ENCODE data around the gene VPS37B.
A peak's percentile ranks its signal among the peaks of the same experiment; 100 is the strongest.

The VPS37B gene

GRCh38 chr12:122932207-122932606 is 36.3 kb upstream of the VPS37B start (continued):
- TF ChIP-seq CTCF (tag by site-specific recombination; IDR thresholded peaks at IDR 0.05) (no peak), ZNF239 (tag by site-specific recombination; IDR thresholded peaks at IDR 0.05) (no peak), ZNF133 (tag by site-specific recombination; IDR thresholded peaks at IDR 0.05) (no peak), ZNF324 (tag by site-specific recombination; IDR thresholded peaks at IDR 0.05) (no peak)

GRCh38 chr12:122929812-122930211 is 33.9 kb upstream of the VPS37B start:
- H3K36me3 ChIP-seq (ENCODE audit: control insufficient read depth in 2 of 2, insufficient read depth in 1 of 2, low read length in 2 of 2), result peaks cover 0 to 13% of the 10 kb centered on the region in 2 experiments; a peak in 2 of 3 replicates
- no peak overlapping the region for H3K4me3 ChIP-seq (ENCODE audit: low read depth, low read length)
- ChIA-PET POLR2A (interaction anchor here (0.6 to 0.7 kb wide), 2 partner anchors 32 to 198 kb away, joined by 3 to 4 read pairs; no protein-coding TSS in a partner anchor), CTCF (interaction anchor here (0.6 kb wide), 1 partner anchor 70 kb away, joined by 3 read pairs; no protein-coding TSS in a partner anchor)
- TF ChIP-seq GLIS2 (tag by site-specific recombination; IDR thresholded peaks at IDR 0.05) (0 out of 2 replicates have a peak, but pooled peaks have one; percentile 15), SCRT1 (tag by site-specific recombination; IDR thresholded peaks at IDR 0.05; ENCODE audit: borderline replicate concordance) (no peak)
- no peaks in the 10 kb centered on the region for H3K9me3 ChIP-seq (ENCODE audit: control insufficient read depth, insufficient read depth, low read depth, low read length)
- no peaks in the 10 kb centered on the region for H3K4me1 ChIP-seq (ENCODE audit: control insufficient read depth, insufficient read depth, low read length)
- H3K27ac ChIP-seq (ENCODE audit: extremely low read depth, low read depth, low read length), result no peak overlapping the region

- TF ChIP-seq ZNF664 (tag by site-specific recombination; IDR thresholded peaks at IDR 0.05), result no peak
- TF ChIP-seq ZBTB26 (tag by site-specific recombination; optimal IDR thresholded peaks at IDR 0.05), result no peak
- no peak for TF ChIP-seq WT1 (tag by site-specific recombination; IDR thresholded peaks at IDR 0.05)
- no peak for TF ChIP-seq ZBTB49 (tag by site-specific recombination; IDR thresholded peaks at IDR 0.05; ENCODE audit: low read depth)
- TF ChIP-seq KLF1 (tag by site-specific recombination; IDR thresholded peaks at IDR 0.05), result no peak
- TF ChIP-seq ZNF202 (tag by site-specific recombination; IDR thresholded peaks at IDR 0.05; ENCODE audit: borderline replicate concordance), result no peak
- TF ChIP-seq IKZF3 (tag by site-specific recombination; IDR thresholded peaks at IDR 0.05), result no peak
- no peak for TF ChIP-seq ZNF335 (tag by site-specific recombination; conservative IDR thresholded peaks at IDR 0.05)
- no peak for TF ChIP-seq ZNF184 (tag by site-specific recombination; IDR thresholded peaks at IDR 0.05)
- TF ChIP-seq ZNF558 (tag by site-specific recombination; IDR thresholded peaks at IDR 0.05), result no peak
- no peak for TF ChIP-seq ZNF521 (tag by site-specific recombination; IDR thresholded peaks at IDR 0.05)
- Histone ChIP-seq H3K36me3 (ENCODE audit: control insufficient read depth in 2 of 2, insufficient read depth in 1 of 2, low read length in 2 of 2) (peaks cover 0 to 13% of the 10 kb centered on the region in 2 experiments; a peak in 2 of 3 replicates), H3K27ac (ENCODE audit: extremely low read depth, low read depth, low read length) (no peak overlapping the region), H3K4me1 (ENCODE audit: control insufficient read depth, insufficient read depth, low read length) (no peaks in the 10 kb centered on the region), H3K9me3 (ENCODE audit: control insufficient read depth, insufficient read depth, low read depth, low read length) (no peaks in the 10 kb centered on the region), H3K4me3 (ENCODE audit: low read depth, low read length) (no peak overlapping the region)
- ChIA-PET CTCF (no interaction called here), POLR2A (no interaction called here)
Observed at GRCh38 chr12:122929148-122929538, 33.2 kb upstream of the VPS37B start.

Data from HEK293 (cell line).